ENCODE measurements around the gene USF1. TPM values are rescaled to one million over a fixed set of nuclear protein-coding genes. Genes with fewer than 3 reads are reported as not detected.
"Not testable (repeated sequence)": the region's sequence is repeated elsewhere in the genome, so short reads cannot be mapped to it uniquely, and the experiment has no call there.

The USF1 gene
- total RNA-seq, 2 experiments from 2014 or later: 75.4 to 90.1 TPM

- no peaks in the 10 kb centered on the region for H3K27me3 Mint-ChIP-seq
- peaks cover 45% of the 10 kb centered on the region for H3K4me1 Mint-ChIP-seq
- no peaks in the 10 kb centered on the region for H3K9me3 Mint-ChIP-seq (ENCODE audit: low read depth)
- no peak for DNase-seq
- peak overlapping the region; percentile 90 for H3K27ac Mint-ChIP-seq
- ATAC-seq: no peak
- peak overlapping the region; percentile 84 for H3K4me3 Mint-ChIP-seq
- peaks cover 37% of the 10 kb centered on the region for H3K36me3 Mint-ChIP-seq
- CTCF ChIA-PET: interaction anchor here (0.7 to 3.7 kb wide), 18 partner anchors 10 to 344 kb away, joined by 3 to 20 read pairs (median 4); partner anchors contain the start of genes ARHGAP30, F11R, ITLN2 and KLHDC9
These were observed 7.9 kb downstream of the USF1 start for GRCh38 chr1:161037661-161038522.

DNA sequence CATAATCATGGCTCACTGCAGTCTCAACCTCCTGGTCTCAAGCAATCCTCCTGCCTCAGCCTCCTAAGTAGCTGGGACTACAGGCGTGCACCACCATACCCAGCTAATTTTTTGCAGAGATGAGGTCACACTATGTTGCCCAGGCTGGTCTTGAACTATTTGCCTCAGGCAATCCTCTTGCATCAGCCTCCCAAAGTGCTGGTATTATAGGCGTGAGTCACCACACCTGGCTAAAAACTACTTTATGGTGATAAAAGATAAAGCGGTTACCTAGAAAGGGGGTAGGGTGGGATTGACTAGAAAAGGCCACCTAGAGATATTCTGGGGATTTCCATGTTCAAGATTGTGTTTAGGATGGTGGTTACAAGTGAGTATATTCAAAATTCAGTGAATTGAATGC, 12.0 kb downstream of the USF1 start:
- CTCF ChIA-PET: interaction anchor here (1.4 kb wide), 1 partner anchor 12 kb away, joined by 3 read pairs; the partner anchor contains the start of gene F11R
- peaks cover 26% of the 10 kb centered on the region for H3K4me1 Mint-ChIP-seq
- H3K9me3 Mint-ChIP-seq (ENCODE audit: low read depth): no peaks in the 10 kb centered on the region
- H3K36me3 Mint-ChIP-seq: peaks cover 19% of the 10 kb centered on the region
- no peak overlapping the region for H3K4me3 Mint-ChIP-seq
- ATAC-seq: no peak
- no peak overlapping the region for H3K27ac Mint-ChIP-seq
- no peaks in the 10 kb centered on the region for H3K27me3 Mint-ChIP-seq
- DNase-seq: no peak

DNA sequence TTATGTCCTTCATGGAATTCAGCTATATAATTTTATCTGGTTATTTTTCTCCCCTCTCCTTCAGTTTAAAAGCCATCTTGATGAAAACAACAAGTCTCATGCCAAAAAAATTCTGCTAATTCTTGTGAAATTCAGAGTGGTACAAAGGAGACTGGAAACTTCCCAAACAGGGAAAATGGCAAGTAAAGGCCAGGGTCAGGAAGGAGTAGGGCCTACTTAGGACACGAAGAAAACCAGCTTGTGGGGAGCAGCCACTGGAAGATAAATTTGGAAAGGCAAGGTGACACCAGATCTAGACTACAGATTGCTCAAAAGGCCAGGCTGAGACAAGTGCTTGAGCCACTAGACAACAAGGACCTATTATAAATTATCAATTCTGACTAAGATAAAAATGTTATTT, 13.4 kb downstream of the USF1 start:
- H3K9me3 Mint-ChIP-seq (ENCODE audit: low read depth): no peaks in the 10 kb centered on the region
- CTCF ChIA-PET: interaction anchor here (0.8 to 2.4 kb wide), 6 partner anchors 9 to 65 kb away, joined by 3 to 7 read pairs (median 4); partner anchors contain the start of genes F11R and USF1
- no peaks in the 10 kb centered on the region for H3K27me3 Mint-ChIP-seq
- no peak overlapping the region for H3K4me3 Mint-ChIP-seq
- no peak overlapping the region for H3K27ac Mint-ChIP-seq
- no peak for DNase-seq
- peaks cover 17% of the 10 kb centered on the region for H3K4me1 Mint-ChIP-seq
- H3K36me3 Mint-ChIP-seq: peaks cover 26% of the 10 kb centered on the region
- no peak for ATAC-seq

- CTCF ChIA-PET: interaction anchor here (0.8 to 2.4 kb wide), 5 partner anchors 8 to 65 kb away, joined by 3 to 7 read pairs (median 5); partner anchors contain the start of genes F11R and USF1
- peaks cover 17% of the 10 kb centered on the region for H3K4me1 Mint-ChIP-seq
- H3K27ac Mint-ChIP-seq: no peak overlapping the region
- peaks cover 27% of the 10 kb centered on the region for H3K36me3 Mint-ChIP-seq
- H3K4me3 Mint-ChIP-seq: no peak overlapping the region
- peaks cover 4% of the 10 kb centered on the region for H3K9me3 Mint-ChIP-seq (ENCODE audit: low read depth)
- ATAC-seq (no peak), DNase-seq (no peak)
- H3K27me3 Mint-ChIP-seq: no peaks in the 10 kb centered on the region
These were observed 13.9 kb downstream of the USF1 start for GRCh38 chr1:161031874-161032273.

GRCh38 chr1:161029466-161029865, 16.3 kb downstream of the USF1 start:
- H3K27ac Mint-ChIP-seq; DNase-seq; H3K9me3 Mint-ChIP-seq (ENCODE audit: low read depth); CTCF ChIA-PET; H3K27me3 Mint-ChIP-seq; ATAC-seq; H3K4me3 Mint-ChIP-seq: not testable (repeated sequence)
- Mint-ChIP-seq H3K4me1 (peaks cover 19% of the 10 kb centered on the region), H3K36me3 (peaks cover 33% of the 10 kb centered on the region)

- CTCF ChIA-PET: interaction anchor here (0.7 to 1.5 kb wide), 4 partner anchors 8 to 313 kb away, joined by 3 to 5 read pairs (median 4); no protein-coding TSS in a partner anchor
- H3K9me3 Mint-ChIP-seq (ENCODE audit: low read depth); H3K27me3 Mint-ChIP-seq; H3K4me3 Mint-ChIP-seq; H3K4me1 Mint-ChIP-seq; DNase-seq: not testable (repeated sequence)
- peak; percentile 12 for ATAC-seq
- Mint-ChIP-seq H3K27ac (peak overlapping the region; percentile 1), H3K36me3 (peaks cover 30% of the 10 kb centered on the region)
These were observed 18.8 kb downstream of the USF1 start for GRCh38 chr1:161026954-161027353.

- Mint-ChIP-seq H3K4me3 (peak overlapping the region; percentile 15), H3K36me3 (peaks cover 13% of the 10 kb centered on the region), H3K4me1 (peaks cover 38% of the 10 kb centered on the region)
- not testable (repeated sequence) for ATAC-seq; DNase-seq; H3K27me3 Mint-ChIP-seq; H3K27ac Mint-ChIP-seq; H3K9me3 Mint-ChIP-seq (ENCODE audit: low read depth)
- CTCF ChIA-PET: interaction anchor here (2.0 to 2.3 kb wide), 3 partner anchors 16 to 25 kb away, joined by 7 to 17 read pairs (median 15); partner anchors contain the start of gene TSTD1
These were observed 23.3 kb downstream of the USF1 start for GRCh38 chr1:161022432-161022831.

DNA sequence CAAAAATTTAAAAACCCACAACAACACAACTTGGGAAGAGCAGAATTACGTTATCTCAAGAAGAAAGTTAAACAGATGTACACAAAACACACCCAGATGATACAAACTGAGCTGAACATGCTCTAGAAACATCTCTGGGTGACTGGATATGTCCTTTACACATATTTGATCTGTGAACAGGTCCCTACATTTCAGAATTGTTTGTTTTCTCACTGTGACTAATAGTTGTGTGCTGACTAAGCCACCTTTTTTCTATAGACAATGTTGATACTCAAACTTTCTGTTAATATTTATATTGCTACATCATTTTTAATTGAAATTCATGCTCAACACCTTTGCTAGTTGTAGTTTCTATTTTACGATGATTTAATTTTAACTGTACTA, 23.8 kb downstream of the USF1 start:
- H3K4me3 Mint-ChIP-seq: peak overlapping the region; percentile 82
- no peaks in the 10 kb centered on the region for H3K27me3 Mint-ChIP-seq
- CTCF ChIA-PET: interaction anchor here (1.1 to 2.3 kb wide), 6 partner anchors 12 to 39 kb away, joined by 3 to 17 read pairs (median 4); partner anchors contain the start of gene TSTD1
- peaks cover 3% of the 10 kb centered on the region for H3K9me3 Mint-ChIP-seq (ENCODE audit: low read depth)
- H3K36me3 Mint-ChIP-seq: peaks cover 10% of the 10 kb centered on the region
- no peak for ATAC-seq
- H3K27ac Mint-ChIP-seq: peak overlapping the region; percentile 86
- H3K4me1 Mint-ChIP-seq: peaks cover 35% of the 10 kb centered on the region
- no peak for DNase-seq

DNA sequence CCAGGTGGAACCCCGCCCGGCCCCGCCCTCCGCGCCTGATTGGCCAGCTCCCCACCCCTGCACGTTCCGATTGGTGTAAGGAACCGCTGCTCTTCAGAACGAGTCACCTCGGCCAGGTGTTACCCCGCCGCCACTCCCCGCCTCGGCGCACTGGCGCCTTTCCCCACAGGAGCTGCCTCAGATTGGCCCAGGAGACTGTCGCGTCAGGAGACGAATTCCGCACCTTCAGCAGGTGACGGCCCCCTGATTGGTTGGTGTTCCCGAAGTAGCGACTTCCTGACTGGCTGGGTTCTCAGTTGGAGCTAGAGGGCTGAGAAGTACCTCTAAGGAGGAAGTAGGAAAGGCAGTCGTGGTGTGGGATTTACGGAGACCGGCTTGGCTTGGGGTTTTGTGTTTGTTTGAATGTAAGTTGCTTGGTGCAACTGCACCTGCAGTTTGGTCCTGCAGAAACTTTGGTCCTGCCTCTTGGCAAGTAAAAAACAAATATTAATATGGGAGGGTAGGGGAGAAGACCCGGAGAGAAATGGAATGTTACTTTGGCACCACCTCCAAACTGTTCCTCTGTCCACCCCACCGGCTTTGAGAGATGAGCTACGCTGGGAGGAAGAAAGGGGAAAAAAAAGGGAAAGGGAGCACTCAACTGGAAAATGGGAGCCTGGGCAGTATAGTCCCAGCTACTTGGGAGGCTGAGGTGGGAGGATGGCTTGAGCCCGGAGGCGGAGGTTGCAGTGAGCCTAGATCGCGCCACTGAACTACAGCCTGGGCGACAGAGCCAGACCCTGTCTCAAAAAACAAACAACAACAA, 24.4 kb downstream of the USF1 start:
- no peaks in the 10 kb centered on the region for H3K27me3 Mint-ChIP-seq
- ATAC-seq: peak; percentile 96
- peak overlapping the region; percentile 82 for H3K4me3 Mint-ChIP-seq
- H3K27ac Mint-ChIP-seq: peak overlapping the region; percentile 86
- no peaks in the 10 kb centered on the region for H3K9me3 Mint-ChIP-seq (ENCODE audit: low read depth)
- peaks cover 32% of the 10 kb centered on the region for H3K4me1 Mint-ChIP-seq
- DNase-seq: peak; percentile 90
- CTCF ChIA-PET: interaction anchor here (0.7 to 2.3 kb wide), 13 partner anchors 11 to 75 kb away, joined by 3 to 17 read pairs (median 4); partner anchors contain the start of genes ARHGAP30 and TSTD1
- H3K36me3 Mint-ChIP-seq: peaks cover 6% of the 10 kb centered on the region

- H3K9me3 Mint-ChIP-seq (ENCODE audit: low read depth): no peaks in the 10 kb centered on the region
- peak within 1 kb of the TSS; percentile 82 for H3K4me3 Mint-ChIP-seq
- peak within 1 kb of the TSS; percentile 86 for H3K27ac Mint-ChIP-seq
- DNase-seq: no peak
- CTCF ChIA-PET: interaction anchor here (0.7 to 2.3 kb wide), 13 partner anchors 10 to 76 kb away, joined by 3 to 17 read pairs (median 4); partner anchors contain the start of genes ARHGAP30 and TSTD1
- H3K36me3 Mint-ChIP-seq: peaks cover 6% of the 10 kb centered on the region
- peaks cover 32% of the 10 kb centered on the region for H3K4me1 Mint-ChIP-seq
- ATAC-seq: peak; percentile 54
- no peaks in the 10 kb centered on the region for H3K27me3 Mint-ChIP-seq
These were observed 25.1 kb downstream of the USF1 start, which contains the start of gene F11R for GRCh38 chr1:161020509-161021164. F11R (minus strand) TSS chr1:161021152; CDS start chr1:161021073, 79 bp downstream.

GRCh38 chr1:161019751-161020495, 25.9 kb downstream of the USF1 start:
- Mint-ChIP-seq H3K27me3 (no peaks in the 10 kb centered on the region), H3K4me3 (peak overlapping the region; percentile 82), H3K4me1 (peaks cover 33% of the 10 kb centered on the region), H3K9me3 (ENCODE audit: low read depth) (no peaks in the 10 kb centered on the region), H3K36me3 (peaks cover 3% of the 10 kb centered on the region), H3K27ac (peak overlapping the region; percentile 86)
- ATAC-seq: no peak
- CTCF ChIA-PET: interaction anchor here (1.2 to 2.3 kb wide), 5 partner anchors 18 to 77 kb away, joined by 4 to 17 read pairs (median 8); partner anchors contain the start of gene TSTD1
- DNase-seq: no peak

All from activated CD8-positive, alpha-beta memory T cell treated with anti-CD3 and anti-CD28 coated beads, Interleukin-2, amount 10 ng/mL, durations not matched to agents 7 days and 5 days (primary cell).